Fibroblast of lung (primary cell): ENCODE measurements around the gene IL11RA.

Source experiments
- CTCF ChIP-seq, 2 donors: IDR thresholded peaks in 1 of 2; conservative IDR thresholded peaks in 1 of 2; 1 replicate in 1 of 2; 2 replicates in 1 of 2; pipeline ENCODE4 v1.5.1; 2011 to 2012; ENCODE audit warnings: low read length in 2 of 2, control low read depth in 1 of 2, inconsistent platforms in 1 of 2, low read depth in 1 of 2, mild to moderate bottlenecking in 1 of 2
- EZH2 ChIP-seq: IDR thresholded peaks from 2 replicates; pipeline ENCODE4 v1.5.1; 2012; ENCODE audit warnings: low read length, control low read depth, mild to moderate bottlenecking; ENCODE audit errors: missing control alignments

DNA sequence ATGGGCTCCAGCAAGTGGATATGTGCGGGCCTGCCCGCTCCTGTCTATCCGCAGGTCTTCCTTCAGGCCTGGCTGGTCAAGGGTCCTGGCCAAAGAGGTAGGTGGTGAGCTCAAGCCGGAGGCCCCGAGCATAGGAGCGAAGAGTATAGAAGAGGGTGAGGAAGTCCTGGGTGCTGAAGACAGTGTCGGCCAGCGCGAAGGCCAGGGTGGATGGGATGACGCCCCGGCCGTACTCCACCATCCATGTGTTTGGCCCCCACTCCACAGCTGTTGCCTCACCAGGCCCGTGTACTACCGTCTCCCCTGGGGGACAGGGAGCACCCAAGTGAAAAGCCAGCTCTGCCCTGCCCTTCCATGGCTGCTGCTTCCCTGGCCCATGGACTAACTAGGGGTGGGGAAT, 16.4 kb upstream of the IL11RA start:
- no peak for TF ChIP-seq CTCF (conservative IDR thresholded peaks at IDR 0.05 in 1 of 2, IDR thresholded peaks at IDR 0.05 in 1 of 2; ENCODE audit: low read depth in 1 of 2, low read length in 2 of 2)
- TF ChIP-seq EZH2, result no peak
